Fibroblast of skin of left biceps (primary cell): ENCODE results near the gene TRIM63.

Source experiments
- DNase-seq, 2 experiments: peaks; one replicate each; pipeline ENCODE4 v3.0.0-alpha.2; 2013; ENCODE audit warnings: low read depth in 2 of 2

Gene TRIM63

GRCh38 chr1:26016953-26017545 lies 50.4 kb downstream of the TRIM63 start:
- DNase-seq: no peak

GRCh38 chr1:26016258-26016952 lies 51.0 kb downstream of the TRIM63 start:
- no peak for DNase-seq

GRCh38 chr1:26015358-26015757 lies 52.1 kb downstream of the TRIM63 start:
- DNase-seq: no peak

GRCh38 chr1:26014179-26014578 lies 53.3 kb downstream of the TRIM63 start:
- DNase-seq: no peak

- DNase-seq: no peak
These were observed 54.6 kb downstream of the TRIM63 start for GRCh38 chr1:26012864-26013263.

- no peak for DNase-seq
These were observed 56.6 kb downstream of the TRIM63 start for GRCh38 chr1:26010825-26011224.

- no peak for DNase-seq
These were observed 57.5 kb downstream of the TRIM63 start for GRCh38 chr1:26009796-26010447.

- DNase-seq: no peak
These were observed 60.7 kb downstream of the TRIM63 start for GRCh38 chr1:26006710-26007109.

- DNase-seq: no peak
These were observed 61.9 kb downstream of the TRIM63 start for GRCh38 chr1:26005434-26006105.

GRCh38 chr1:26003756-26004155 lies 63.7 kb downstream of the TRIM63 start:
- DNase-seq: no peak

GRCh38 chr1:26003262-26003661 lies 64.2 kb downstream of the TRIM63 start:
- no peak for DNase-seq
